GM21390 (cell line): ENCODE results near the gene RPS6KA4.

ENCODE experiments used
- ATAC-seq: cut with Tn5 transposase; IDR thresholded peaks from one replicate; pipeline ENCODE4 v1.9.1; 2021; ENCODE audit not compliant: unreplicated experiment

The RPS6KA4 gene

DNA sequence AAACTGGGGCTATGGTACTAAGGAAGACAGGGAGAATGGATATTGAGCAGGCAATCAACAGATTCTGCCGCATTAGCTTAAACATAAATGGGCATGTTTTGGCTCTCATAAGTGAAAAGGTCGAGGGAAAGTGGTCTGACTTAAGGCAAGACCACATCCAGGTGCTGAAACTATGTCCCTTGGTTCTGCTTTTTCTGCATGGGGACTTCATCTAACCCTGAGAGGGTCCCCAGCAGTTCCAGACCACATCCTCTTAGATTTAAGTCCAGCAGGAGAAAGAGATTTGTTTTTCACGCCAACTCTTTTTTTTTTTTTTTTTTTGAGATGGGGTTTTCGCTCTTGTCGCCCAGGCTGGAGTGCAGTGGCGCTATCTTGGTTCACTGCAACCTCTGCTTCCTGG, 5.5 kb downstream of the RPS6KA4 start:
- ATAC-seq: no peak

DNA sequence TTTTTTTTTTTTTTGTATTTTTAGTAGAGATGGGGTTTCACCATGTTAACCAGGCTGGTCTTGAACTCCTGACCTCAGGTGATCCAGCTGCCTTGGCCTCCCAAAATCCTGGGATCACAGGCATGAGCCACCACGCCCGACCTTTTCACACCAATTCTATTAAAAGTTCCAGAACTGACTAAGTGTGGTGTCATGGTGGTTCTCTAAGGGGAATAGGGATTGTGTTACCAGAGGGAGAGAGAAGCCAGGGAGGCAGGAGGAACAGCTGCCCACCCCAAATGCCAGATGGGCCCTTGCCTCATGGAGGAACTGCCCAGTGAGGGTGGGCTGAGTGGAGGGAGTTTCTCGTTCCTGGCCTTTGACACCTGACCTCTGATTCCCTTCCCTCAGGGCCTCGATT, 5.9 kb downstream of the RPS6KA4 start:
- ATAC-seq: no peak

DNA sequence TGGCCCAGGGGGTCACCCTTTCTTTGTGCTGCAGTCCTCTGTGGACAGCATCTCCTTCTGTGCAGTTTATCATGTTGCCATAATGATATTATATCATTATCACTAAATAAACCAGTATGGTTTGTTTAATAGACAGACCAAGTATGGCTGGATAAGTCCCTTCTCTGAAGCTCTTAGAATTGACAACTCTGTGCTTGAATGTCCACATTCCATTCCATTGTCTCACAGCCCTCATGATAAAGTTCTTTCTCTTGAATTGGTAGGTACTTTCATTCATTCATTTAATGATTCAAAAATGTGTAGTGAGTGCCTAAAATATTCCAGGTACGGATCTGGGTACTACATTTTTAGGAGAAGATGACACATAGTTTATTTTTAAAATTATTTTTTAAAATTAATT, 7.8 kb downstream of the RPS6KA4 start:
- no peak for ATAC-seq

DNA sequence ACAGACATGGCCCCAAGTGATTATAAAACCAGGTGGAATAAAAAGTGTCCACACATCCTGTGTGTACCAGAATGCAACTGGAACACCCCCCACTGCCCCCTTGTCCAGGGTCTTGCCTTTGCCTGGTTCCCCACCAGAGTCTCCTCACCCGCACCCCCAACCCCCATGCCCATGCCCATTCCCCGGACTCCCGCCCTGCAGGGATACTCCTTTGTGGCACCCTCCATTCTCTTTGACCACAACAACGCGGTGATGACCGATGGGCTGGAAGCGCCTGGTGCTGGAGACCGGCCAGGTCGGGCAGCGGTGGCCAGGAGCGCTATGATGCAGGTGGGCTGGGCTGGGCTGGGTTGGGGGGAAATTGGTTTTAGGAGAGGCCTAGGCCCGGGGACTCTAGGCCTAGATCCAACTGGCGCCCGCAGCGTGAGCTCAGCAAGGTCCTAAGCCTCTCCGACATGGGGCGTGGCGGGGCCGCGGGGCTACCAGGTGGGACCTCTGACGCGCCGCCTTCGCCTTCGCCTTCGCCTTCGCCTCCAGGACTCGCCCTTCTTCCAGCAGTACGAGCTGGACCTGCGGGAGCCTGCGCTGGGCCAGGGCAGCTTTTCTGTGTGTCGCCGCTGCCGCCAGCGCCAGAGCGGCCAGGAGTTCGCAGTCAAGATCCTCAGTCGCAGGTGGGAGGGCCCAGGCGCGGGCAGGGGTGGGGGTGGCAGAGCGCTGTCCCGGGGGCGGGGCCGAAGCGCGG, 9.1 kb downstream of the RPS6KA4 start:
- no peak for ATAC-seq

DNA sequence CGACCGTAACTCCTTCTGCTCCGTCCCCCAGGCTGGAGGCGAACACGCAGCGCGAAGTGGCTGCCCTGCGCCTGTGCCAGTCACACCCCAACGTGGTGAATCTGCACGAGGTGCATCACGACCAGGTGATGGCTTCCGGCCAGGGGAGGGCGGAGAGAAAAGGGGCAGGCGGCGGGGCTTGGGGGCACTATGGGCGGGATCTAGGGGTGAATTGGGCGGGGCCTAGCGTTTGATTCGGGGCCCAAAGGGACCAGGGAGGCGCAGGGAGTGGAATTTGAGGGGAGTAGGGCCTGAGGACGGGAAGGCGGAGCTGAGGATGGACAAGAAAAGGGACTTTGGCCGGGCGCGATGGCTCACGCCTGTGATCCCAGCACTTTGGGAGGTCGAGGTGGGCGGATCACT, 9.7 kb downstream of the RPS6KA4 start:
- ATAC-seq: no peak

DNA sequence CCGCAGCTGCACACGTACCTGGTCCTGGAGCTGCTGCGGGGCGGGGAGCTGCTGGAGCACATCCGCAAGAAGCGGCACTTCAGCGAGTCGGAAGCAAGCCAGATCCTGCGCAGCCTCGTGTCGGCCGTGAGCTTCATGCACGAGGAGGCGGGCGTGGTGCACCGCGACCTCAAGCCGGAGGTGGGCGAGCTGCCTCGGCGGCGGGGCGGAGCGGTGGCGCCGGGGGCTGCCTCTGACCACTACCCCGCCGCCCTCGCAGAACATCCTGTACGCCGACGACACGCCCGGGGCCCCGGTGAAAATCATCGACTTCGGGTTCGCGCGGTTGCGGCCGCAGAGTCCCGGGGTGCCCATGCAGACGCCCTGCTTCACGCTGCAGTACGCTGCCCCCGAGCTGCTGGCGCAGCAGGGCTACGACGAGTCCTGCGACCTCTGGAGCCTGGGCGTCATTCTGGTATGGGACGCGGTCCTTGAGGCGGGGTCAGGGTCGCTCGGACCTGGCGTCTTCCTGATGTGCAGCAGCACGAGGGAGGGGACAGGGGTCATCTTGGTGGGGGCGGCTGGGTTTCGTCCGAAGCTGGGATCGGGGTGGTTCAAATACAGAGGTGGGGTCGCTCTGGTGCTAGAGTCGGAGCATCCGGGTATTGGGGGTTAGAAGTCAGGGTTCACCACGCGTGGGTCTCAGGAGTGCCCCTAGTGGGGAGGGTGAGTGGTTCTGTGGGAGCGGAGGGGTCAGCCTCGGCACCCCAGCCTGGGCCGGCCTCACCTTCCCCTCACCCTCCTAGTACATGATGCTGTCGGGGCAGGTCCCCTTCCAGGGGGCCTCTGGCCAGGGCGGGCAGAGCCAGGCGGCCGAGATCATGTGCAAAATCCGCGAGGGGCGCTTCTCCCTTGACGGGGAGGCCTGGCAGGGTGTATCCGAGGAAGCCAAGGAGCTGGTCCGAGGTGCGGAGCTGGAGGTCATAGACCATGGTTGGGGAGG, 10.8 kb downstream of the RPS6KA4 start:
- no peak for ATAC-seq

DNA sequence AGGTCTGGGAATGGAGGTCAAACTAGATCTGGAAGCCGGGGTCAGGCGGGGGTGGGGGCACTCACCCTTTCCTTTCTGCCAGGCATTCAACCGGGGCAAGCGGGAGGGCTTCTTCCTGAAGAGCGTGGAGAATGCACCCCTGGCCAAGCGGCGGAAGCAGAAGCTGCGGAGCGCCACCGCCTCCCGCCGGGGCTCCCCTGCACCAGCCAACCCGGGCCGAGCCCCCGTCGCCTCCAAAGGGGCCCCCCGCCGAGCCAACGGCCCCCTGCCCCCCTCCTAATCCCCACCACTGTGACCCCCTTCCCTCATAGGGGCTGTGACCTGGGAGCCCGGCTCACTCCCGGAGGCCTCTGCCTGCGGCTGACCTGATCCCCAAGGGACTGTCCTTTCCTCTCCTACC, 12.2 kb downstream of the RPS6KA4 start:
- no peak for ATAC-seq

DNA sequence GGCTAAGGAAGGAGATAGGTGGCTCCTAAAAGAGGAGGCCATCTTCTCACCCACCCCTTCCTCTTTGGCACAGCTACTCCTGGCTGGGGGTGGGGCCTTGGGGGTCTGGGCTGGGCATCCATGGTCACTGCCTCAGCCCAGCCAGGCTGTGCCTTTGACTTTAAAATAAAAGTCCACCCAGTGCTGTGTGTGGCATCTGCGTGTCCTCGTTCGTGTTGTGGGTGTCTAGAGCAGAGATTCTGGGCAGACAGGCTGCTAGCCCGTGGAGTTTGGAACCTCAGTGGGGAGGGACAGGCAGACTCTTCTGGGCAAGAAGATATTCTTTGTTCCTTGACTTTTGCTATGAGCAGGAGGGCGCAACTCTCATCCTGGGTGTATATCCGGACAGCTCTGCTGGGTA, 13.1 kb downstream of the RPS6KA4 start:
- no peak for ATAC-seq

DNA sequence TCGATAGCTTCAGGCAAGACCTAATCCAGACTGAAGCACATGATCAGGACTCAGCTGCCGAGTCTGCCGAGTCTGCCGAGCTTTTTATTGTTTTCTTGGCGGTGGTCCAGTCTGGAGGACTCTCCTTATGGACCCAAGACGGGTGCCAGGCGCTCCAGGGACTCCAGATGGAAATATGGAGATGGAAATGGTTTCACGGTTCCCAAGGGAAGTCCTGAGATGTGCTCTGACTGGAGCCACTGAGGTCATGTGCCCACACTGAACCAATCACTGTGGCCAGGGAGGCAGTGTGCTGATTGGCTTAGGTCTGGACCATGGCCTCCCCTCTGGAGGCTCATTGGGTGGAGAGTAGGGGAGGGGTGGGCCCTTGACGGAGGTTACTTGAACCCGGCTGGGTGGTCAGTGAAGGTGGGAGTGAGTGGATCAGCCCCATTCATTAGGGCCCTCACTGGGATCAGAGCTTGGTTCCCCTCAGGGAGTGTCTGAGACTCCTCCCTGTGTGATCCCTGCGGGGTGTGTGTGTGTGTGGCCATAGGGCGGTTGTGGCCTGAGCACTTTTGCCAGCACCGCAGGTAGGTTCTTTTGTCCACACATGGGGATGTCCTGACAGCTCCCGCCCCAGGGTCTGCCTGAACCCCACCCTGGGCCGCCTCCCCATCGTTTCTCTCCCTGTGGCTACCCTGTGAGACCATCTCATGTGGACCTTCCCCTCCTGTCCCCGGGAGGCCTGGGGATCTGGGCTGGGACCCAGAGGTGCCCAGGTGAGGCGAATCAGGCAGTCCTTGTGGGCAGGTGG, 14.0 kb downstream of the RPS6KA4 start:
- ATAC-seq: no peak

DNA sequence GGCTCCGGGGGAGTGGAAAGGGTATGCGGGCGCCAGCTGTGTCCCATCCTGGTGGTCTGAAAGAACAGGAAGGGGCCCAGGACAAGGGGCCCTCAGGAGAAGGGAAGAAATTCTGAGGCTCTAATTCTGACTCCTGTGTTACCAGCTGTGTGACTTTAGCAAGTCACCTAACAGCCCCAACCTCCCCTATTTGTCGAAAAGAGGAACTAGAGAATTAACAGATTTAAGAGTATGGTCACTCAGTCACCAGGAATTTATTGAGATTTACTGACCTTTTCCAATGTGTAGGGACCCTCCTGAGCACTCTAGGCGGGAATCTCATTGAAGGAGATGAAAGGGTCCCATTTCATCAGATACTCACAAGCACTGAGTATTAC, 14.6 kb downstream of the RPS6KA4 start:
- no peak for ATAC-seq

DNA sequence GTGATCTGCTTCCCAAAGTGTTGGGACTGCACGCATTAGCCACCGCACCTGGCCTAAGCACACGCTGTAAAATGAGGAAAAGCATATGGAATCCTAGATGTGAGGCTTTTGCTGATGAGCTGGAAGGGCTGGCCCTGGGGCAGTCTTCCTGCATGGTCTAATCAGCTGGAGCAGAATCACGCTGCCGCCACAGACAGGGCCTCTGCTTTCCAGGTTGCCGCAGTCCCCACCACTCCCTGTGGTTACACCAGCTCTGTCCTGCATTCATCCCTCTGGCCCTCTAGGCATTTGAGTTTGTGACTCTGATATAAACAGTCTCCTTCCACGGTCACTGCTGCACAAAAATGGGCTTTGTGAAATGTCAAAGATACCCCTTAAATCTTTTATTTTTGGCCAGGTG, 17.1 kb downstream of the RPS6KA4 start:
- ATAC-seq: no peak

DNA sequence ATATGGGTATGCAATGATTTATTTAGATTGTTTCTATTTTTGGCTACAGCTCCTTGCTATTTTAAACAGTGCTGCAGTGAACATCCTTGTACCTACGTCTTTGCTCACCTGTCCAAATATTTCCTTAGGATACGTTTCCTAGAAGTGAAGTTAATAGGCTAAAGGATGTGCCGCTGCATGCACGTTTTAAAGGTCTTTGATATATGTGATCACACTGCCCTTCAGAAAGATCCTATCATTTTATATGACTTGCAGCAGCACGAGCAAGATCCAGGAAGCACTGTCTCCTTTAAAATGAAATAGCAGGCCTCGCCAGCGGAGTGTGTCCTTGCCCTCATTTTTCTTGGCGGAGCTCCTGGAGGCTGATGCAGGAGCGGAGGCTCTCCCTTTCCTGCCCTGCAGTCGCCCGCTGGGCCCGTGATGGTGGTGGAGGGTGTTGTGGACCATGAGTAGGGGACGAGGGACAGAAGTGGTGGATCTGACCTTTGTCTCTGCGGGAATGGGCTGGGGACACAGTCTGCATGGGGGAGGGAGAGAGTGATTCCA, 19.4 kb downstream of the RPS6KA4 start:
- ATAC-seq: no peak

DNA sequence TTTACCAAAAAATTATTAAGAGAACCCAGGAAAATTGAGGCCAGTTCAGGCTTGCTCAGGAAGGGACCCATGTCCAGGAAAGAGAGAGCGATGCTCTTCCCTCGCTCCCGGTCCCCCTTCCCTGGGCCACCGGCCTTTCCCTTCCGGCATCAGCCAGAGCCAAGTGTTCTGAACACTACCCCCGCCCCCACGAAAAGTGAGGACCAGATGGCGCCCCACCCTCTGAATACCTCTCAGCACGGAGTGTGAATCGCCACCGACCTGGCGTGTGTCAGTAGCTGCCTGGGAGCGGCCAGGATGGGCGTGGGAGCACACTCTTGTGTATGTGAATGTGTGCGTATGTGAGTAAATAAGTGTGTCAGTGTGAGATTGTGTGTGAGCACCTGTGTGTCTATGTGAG, 20.2 kb downstream of the RPS6KA4 start:
- no peak for ATAC-seq

DNA sequence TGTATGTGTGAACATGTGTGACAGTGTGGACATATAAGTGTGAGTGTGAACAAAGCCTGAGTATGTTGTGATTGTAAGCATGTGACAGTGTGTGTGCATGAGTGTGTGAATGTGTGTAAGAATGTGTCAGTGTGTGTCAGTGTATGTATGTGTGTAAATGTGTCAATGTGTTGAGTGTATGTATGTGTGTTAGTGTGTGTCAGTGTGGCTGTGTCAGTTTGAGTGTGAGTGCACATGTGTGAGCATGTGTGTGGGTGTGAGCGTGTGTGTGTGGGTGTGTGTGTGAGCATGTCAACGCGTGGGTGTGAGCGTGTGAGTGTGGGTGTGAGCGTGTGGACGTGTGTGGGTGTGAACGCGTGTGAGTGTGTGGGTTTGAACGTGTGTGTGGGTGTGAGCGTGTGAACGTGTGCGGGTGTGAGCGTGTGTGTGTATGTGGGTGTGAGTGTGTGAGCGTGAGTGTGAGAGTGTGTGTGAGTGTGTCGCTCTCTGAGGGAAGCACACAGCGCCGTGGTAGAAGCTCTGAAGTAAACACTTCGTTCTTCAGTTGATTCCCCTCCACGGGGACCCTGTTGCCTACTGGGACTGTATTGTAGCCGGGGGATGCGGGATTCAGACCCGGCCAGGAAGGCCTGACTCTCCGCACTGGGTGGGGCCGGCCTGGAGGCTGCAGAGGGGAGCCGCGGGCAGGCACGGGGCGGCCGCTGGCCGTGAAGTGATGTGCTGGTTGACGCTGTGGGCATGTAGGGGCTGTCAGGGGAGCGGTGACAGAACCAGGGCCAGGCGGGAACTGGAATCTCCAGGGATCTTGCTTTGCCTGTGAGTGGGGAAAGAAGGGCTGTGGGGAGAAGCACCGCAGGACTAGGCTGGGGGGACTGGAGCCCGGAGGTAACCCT, 21.1 kb downstream of the RPS6KA4 start:
- ATAC-seq: no peak

DNA sequence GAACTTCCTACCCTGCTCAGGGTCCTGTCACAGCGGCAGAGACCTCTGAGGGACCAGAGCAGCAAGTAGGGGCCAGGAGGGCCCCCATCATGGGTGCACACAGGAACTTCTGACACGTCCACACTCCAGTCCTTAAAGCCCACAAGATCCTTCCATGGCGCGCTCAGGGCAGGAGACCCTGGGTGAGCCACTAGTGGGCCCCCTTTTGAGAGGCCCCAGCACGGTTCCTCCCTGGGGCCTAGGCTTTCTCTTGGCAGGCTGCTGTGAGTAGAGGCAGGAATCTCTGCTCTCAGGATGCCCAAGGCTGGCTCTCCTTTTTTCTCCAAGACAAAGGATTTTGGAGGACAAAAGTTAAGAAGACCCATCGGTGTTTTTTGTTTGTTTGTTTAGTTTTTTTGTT, 22.4 kb downstream of the RPS6KA4 start:
- ATAC-seq: no peak

DNA sequence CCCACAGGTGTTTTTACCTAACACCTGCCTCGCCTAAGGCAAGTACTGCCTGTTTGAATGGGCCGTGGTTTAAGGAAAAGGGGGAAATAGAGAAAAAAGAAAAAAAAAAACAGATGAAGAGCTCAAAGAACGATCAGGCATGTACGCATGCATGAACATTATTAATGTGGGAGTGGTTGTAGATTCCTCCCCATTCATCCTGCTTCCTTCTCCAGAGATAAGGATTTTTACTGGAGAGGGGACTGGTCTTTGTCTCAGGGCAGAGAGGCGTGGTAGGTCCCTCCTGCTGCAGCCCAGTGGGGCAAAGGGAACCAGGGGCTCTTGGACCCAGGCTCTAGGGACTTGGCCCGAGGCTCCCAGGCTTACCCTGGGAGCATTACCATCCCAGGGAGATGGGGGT, 23.1 kb downstream of the RPS6KA4 start:
- ATAC-seq: no peak

DNA sequence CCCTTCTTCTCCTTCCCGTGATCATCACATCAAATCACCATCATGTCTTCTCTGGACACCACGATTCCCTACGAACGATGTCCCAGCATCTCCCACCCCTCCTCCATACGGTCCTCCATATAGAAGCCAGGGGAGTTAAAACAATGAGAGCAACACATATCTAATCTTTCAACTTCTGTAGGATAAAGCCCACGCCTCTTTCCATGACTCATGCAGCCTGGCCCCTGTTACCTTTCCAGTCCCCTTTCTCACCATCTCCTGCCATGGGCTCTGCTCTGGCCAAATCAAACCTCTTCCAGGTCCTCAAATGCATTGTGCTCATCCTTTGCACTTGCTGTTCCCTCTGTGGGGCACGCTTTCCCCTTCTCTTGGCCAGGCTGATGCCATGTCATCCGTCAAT, 23.6 kb downstream of the RPS6KA4 start:
- no peak for ATAC-seq

DNA sequence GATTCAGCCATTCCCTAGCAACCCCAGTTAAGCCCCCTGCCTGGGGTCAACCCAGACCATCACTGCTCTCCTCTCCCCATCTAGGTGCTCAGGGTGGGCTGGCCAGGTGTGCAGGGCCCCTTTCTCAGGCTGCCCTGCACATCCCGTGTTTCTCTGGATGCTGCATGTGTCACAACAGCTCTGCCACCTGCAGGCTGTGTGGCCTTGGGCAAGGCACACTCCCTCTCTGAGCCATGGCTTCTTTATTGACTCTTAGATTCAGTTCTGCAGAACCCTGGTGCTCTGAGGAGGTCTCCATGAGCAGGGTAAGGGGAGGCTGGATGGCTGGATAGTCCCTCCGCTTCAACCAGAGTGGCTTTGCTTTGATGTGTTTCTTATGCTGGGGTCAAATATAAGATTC, 24.6 kb downstream of the RPS6KA4 start:
- no peak for ATAC-seq

DNA sequence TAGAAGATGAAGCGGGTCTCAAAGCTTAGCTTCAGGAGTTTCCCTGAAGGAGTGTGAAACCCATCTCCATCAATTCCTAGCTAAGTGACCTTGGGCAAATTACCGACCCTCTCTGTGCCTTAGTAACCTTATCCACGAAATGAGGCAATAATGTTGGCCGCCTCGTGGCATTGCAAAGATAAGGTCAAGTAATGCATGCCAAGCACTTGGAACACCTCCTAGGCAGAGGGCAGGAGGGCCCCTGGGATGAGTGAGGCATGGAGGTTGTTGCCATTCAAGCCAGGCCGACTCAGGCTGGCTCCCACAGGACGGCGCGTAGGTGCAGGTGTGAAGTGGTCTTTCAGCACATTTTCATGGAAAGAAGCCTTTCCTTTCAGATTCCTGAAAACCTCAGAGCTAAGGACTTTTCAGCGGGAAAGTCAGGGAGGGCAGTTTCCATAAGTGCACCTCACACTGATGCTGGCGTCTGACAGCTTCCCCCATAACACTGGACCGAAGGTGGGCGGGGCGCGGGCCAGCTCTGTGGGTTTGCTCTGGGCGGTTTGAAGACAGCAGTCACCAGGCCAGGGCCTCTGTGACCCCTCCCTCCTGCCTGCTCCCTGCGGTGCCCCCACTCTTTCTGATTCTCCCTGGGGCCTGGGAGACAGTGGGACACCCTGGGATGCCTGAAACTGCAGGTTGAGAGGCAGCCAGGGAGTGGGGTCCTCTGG, 25.2 kb downstream of the RPS6KA4 start:
- ATAC-seq: no peak
